ENCODE results near the gene ASCC3.

Gene ASCC3

DNA sequence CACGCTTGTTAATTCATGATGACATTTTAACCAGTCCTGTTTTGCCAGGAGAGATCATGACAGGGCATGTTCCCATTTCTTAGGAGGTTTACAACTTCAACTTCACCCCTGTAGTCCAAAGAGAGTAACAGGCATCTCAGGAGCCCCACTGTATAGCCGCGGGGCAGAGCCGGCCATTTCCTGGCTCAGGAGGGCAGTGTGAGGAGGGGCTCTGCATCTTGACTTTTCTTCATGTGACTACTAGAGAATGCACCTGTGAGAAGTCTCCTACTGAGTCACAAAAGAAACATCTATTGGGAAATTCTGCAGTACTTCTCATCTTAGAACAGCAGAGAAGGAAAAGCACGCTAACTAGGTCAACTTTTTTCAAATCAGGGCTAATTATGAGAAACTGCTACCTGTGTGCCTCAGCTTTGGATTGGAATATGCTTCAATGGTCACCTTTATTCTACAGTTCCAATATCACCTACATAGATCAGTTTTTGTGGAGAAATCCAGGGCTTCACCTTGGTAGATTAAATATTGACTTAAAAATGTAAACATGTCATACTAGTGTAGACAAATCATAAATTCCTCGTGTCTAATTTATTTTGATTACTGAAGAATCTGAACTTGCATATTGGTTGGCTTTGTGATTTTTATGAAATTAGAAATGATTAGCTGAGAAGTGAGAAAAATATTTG is 387.8 kb downstream of the ASCC3 start:
- H3K4me1 ChIP-seq (ENCODE audit: insufficient read depth, low read length, severe bottlenecking), result peaks cover 60% of the 10 kb centered on the region
- TF ChIP-seq, protein P1, sequence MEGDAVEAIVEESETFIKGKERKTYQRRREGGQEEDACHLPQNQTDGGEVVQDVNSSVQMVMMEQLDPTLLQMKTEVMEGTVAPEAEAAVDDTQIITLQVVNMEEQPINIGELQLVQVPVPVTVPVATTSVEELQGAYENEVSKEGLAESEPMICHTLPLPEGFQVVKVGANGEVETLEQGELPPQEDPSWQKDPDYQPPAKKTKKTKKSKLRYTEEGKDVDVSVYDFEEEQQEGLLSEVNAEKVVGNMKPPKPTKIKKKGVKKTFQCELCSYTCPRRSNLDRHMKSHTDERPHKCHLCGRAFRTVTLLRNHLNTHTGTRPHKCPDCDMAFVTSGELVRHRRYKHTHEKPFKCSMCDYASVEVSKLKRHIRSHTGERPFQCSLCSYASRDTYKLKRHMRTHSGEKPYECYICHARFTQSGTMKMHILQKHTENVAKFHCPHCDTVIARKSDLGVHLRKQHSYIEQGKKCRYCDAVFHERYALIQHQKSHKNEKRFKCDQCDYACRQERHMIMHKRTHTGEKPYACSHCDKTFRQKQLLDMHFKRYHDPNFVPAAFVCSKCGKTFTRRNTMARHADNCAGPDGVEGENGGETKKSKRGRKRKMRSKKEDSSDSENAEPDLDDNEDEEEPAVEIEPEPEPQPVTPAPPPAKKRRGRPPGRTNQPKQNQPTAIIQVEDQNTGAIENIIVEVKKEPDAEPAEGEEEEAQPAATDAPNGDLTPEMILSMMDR (IDR thresholded peaks at IDR 0.05; ENCODE audit: low read length), result no peak
- no peak for TF ChIP-seq EZH2 (IDR thresholded peaks at IDR 0.05; ENCODE audit: borderline replicate concordance, low read length)
- no peaks in the 10 kb centered on the region for H3K9me2 ChIP-seq (ENCODE audit: low read depth, low read length)
- peak overlapping the region; percentile 8; the same call in 1 of the 2 replicates for H2AFZ ChIP-seq (ENCODE audit: low read length)
- H3K36me3 ChIP-seq (ENCODE audit: insufficient read depth, low read length), result peaks cover 8% of the 10 kb centered on the region; the same call in 1 of the 2 replicates
- H4K20me1 ChIP-seq (ENCODE audit: insufficient read depth, low read length), result no peaks in the 10 kb centered on the region
- peak overlapping the region; percentile 97 for H3K27ac ChIP-seq (ENCODE audit: low read depth, low read length, poor library complexity, severe bottlenecking)
- no peaks in the 10 kb centered on the region for H3F3A ChIP-seq (ENCODE audit: insufficient read depth, low read length)
- H3K9ac ChIP-seq (ENCODE audit: low read length), result peak overlapping the region; percentile 72
- H3K79me2 ChIP-seq (ENCODE audit: insufficient read depth, low read length), result no peaks in the 10 kb centered on the region
- no peaks in the 10 kb centered on the region for H3K27me3 ChIP-seq (ENCODE audit: insufficient read depth, low read length)
- H3K4me2 ChIP-seq (ENCODE audit: low read length), result peak overlapping the region; percentile 65
- peak overlapping the region; percentile 57 for H3K4me3 ChIP-seq (ENCODE audit: low read depth, low read length, poor library complexity, severe bottlenecking)
- peaks cover 11% of the 10 kb centered on the region for H3K9me3 ChIP-seq (ENCODE audit: low read length)

DNA sequence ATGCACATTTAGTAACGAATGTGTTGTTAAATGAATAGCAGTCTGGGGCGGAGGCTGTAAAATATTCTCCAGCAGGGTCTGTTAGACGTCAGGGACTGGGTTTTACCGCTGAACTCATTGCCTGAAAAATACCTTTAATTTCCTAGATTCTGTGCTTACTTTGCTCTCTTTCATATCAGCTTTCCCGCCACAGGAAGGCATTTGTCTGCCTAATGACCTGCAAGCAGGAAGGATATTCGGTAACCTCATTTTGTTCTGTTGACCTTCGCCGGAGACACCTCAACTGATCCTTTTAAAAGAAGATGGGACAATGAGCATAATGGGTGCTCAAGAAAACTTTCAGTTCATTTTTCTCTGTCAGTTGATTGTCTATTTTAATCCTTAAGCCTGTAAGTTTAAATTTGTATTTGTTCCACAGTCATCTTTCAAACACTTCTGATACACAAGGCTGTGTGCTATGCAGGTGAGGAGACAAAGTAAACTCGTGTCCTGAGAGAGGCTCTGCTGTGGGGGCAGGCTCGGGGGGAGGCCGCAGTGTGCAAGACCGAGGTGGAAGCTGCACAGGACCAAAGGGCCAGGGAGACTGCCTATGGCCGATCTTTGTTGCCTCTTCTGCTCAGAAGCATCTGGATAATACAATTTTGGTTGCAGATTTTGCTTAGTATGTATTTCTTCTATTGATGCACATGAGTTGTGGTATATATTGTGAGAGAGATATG is 389.0 kb downstream of the ASCC3 start:
- H3K9me2 ChIP-seq (ENCODE audit: low read depth, low read length), result no peaks in the 10 kb centered on the region
- H3K4me2 ChIP-seq (ENCODE audit: low read length), result peak overlapping the region; percentile 65
- H3K27me3 ChIP-seq (ENCODE audit: insufficient read depth, low read length), result no peaks in the 10 kb centered on the region

DNA sequence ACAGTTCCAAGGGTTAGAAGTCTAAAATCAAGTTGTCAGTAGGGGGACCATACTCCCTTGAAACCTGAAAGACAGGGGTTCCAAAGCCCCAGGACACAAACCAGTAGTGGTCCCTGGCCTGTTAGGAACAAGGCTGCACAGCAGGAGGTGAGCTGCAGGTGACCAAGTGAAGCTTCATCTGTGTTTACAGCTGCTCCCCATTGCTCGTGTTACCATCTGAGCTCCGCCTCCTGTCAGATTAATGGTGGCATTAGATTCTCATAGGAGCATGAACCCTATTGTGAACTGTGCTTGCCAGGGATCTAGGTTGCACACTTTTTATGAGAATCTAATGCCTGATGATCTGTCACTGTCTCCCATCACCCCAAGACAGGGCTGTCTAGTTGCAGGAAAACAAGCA is 391.1 kb downstream of the ASCC3 start:
- H3K9me3 ChIP-seq (ENCODE audit: low read length), result peaks cover 5% of the 10 kb centered on the region; the same call in 1 of the 2 replicates
- H3K4me2 ChIP-seq (ENCODE audit: low read length), result no peak overlapping the region
- H2AFZ ChIP-seq (ENCODE audit: low read length), result no peak overlapping the region
- H3K36me3 ChIP-seq (ENCODE audit: insufficient read depth, low read length), result peaks cover 8% of the 10 kb centered on the region; the same call in 1 of the 2 replicates
- H3K4me3 ChIP-seq (ENCODE audit: low read depth, low read length, poor library complexity, severe bottlenecking), result no peak overlapping the region
- H4K20me1 ChIP-seq (ENCODE audit: insufficient read depth, low read length), result no peaks in the 10 kb centered on the region
- H3F3A ChIP-seq (ENCODE audit: insufficient read depth, low read length), result peaks cover under 1% of the 10 kb centered on the region; the same call in 1 of the 2 replicates
- peak overlapping the region; percentile 97 for H3K27ac ChIP-seq (ENCODE audit: low read depth, low read length, poor library complexity, severe bottlenecking)
- TF ChIP-seq, protein P1 (IDR thresholded peaks at IDR 0.05; ENCODE audit: low read length), result no peak
- no peak for TF ChIP-seq EZH2 (IDR thresholded peaks at IDR 0.05; ENCODE audit: borderline replicate concordance, low read length)
- no peaks in the 10 kb centered on the region for H3K9me2 ChIP-seq (ENCODE audit: low read depth, low read length)
- no peak overlapping the region; the same call in 1 of the 2 replicates for H3K9ac ChIP-seq (ENCODE audit: low read length)
- peaks cover 93% of the 10 kb centered on the region for H3K4me1 ChIP-seq (ENCODE audit: insufficient read depth, low read length, severe bottlenecking)
- no peaks in the 10 kb centered on the region for H3K27me3 ChIP-seq (ENCODE audit: insufficient read depth, low read length)
- no peaks in the 10 kb centered on the region for H3K79me2 ChIP-seq (ENCODE audit: insufficient read depth, low read length)

More for the DNA sequence above, 389.0 kb downstream of the ASCC3 start:
- no peak for TF ChIP-seq EZH2 (IDR thresholded peaks at IDR 0.05; ENCODE audit: borderline replicate concordance, low read length)
- TF ChIP-seq, protein P1 (IDR thresholded peaks at IDR 0.05; ENCODE audit: low read length), result no peak
- Histone ChIP-seq H3K27ac (ENCODE audit: low read depth, low read length, poor library complexity, severe bottlenecking) (peak overlapping the region; percentile 97), H3K9me3 (ENCODE audit: low read length) (peaks cover 11% of the 10 kb centered on the region), H3K4me3 (ENCODE audit: low read depth, low read length, poor library complexity, severe bottlenecking) (peak overlapping the region; percentile 57), H3F3A (ENCODE audit: insufficient read depth, low read length) (no peaks in the 10 kb centered on the region), H3K4me1 (ENCODE audit: insufficient read depth, low read length, severe bottlenecking) (peaks cover 72% of the 10 kb centered on the region), H3K79me2 (ENCODE audit: insufficient read depth, low read length) (no peaks in the 10 kb centered on the region), H3K36me3 (ENCODE audit: insufficient read depth, low read length) (peaks cover 8% of the 10 kb centered on the region; the same call in 1 of the 2 replicates), H3K9ac (ENCODE audit: low read length) (peak overlapping the region; percentile 72), H4K20me1 (ENCODE audit: insufficient read depth, low read length) (no peaks in the 10 kb centered on the region), H2AFZ (ENCODE audit: low read length) (peak overlapping the region; percentile 83; the same call in 1 of the 2 replicates)

Data from OCI-LY1 (cell line).